ENCODE data around the gene FBXO21.

- TF ChIP-seq CTCF (IDR thresholded peaks at IDR 0.05) (no peak), POLR2A (IDR thresholded peaks at IDR 0.05) (no peak)
These were observed 18.1 kb downstream of the FBXO21 start for GRCh38 chr12:117172168-117172567.

All from stomach (tissue), 4 donors.